ENCODE data around the gene NUP107.

The NUP107 gene

DNA sequence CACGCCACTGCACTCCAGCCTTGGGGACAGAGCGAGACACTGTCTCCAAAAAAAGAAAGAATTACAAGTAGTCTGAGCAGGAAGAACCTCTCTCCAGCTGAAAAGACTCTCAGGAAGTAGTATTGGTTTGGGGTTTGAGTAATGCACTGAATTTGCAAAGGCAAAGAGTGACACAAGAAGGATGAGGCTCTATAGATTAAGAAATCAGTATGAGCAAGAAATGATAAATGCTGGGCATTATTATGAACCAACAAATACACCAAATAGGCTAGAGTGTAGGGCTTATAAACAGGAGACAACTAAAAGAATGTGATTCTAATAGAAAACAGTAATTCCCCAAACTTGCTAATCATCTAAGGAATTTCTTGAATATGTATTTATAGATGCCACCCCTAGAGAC, 56.6 kb downstream of the NUP107 start:
- DNase-seq, result peak; percentile 59

DNA sequence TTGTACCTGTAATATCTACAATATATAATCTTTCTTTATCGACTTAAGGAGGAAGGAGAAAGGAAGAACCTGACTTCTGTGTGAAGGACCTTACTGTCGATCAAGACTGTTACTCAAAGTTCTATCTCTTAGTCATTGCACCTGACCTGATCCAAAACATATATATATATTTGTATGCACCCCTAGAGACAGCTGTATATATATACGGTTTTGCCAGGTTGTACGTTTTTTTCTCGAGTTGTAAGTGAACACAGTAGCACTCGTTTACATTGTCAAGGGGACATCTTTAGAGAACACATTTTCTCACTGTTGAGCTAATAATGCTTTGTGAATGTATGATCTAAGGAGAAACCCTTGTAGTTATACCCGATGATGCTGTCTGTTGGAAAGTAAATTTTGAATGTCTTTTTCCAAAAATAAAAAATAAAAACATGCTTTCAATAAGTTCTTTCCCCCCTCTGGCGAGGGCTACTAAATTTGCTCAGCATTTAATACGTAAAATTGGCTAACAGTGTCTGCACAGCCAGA, 58.7 kb downstream of the NUP107 start:
- DNase-seq, result no peak

- peak; percentile 91 for DNase-seq
Observed at GRCh38 chr12:68745904-68746571, 59.3 kb downstream of the NUP107 start, which contains the start of gene SLC35E3. Gene SLC35E3, plus strand, starts transcription at chr12:68746176. Its CDS starts 202 bp downstream, at chr12:68746378.

GRCh38 chr12:68746572-68747180, 59.9 kb downstream of the NUP107 start:
- DNase-seq, result peak; percentile 77

DNA sequence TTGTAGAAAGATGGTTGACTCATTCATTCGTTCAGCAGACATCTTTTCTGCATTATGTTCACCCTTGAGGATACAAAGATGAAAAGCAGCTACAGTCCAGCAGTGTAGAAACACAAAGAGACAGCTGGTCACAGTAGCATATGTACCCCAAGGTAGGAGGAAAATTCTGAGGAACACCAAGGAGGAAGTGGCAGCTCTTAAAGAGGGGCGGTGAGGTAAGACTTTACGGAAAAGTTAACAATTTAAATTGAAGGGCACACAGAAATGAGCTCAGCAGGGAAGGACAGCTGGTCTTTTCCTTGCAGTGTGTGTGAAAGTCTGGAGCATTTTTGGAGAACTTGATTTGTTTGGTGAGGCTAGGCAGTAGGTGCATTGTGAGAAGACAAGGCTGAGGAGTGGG, 62.7 kb downstream of the NUP107 start:
- no peak for DNase-seq

DNA sequence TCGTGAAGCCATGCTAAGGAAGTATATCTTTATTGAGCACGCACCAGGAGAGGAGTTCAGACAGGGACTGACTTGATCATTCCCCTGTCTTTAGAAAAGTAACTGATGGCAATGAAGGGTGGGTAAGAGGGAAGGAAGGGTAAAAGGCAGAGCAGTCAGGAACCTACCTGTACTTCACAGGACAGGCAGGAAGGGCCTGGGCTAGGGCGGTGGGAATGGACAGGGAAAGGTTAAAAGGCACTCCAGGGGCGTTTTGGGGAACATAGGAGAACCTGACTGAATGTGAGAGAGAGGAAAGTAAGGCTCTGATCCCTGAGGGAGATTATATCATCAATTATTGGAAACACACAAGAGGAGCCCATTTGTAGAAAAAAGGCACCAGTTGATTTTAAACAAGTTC, 63.1 kb downstream of the NUP107 start:
- no peak for DNase-seq

GRCh38 chr12:68750506-68750905, 63.7 kb downstream of the NUP107 start:
- DNase-seq, result no peak

- no peak for DNase-seq
Observed at GRCh38 chr12:68755536-68756243, 68.9 kb downstream of the NUP107 start.

- no peak for DNase-seq
Observed at GRCh38 chr12:68759852-68760251, 73.1 kb downstream of the NUP107 start.

GRCh38 chr12:68760806-68761441, 74.1 kb downstream of the NUP107 start:
- DNase-seq, result no peak

DNA sequence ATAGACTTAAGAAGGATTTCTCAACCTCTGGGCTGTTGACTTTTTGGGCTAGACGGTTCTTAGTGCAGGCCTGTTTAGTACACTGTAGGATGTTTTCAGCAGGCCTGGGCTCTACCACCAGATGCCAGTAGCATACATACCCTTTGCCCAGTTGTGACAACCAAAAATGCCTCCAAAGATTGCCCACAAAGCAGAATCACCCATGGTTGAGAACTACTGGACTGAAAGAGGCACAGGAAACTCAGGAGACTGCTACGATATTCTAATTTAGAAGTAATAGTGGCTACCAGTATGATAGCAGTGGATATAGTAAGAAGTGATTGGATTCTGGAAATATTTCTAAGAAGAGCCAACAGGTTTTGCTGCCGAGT, 74.6 kb downstream of the NUP107 start:
- no peak for DNase-seq

GRCh38 chr12:68761901-68762630, 75.3 kb downstream of the NUP107 start:
- no peak for DNase-seq

- no peak for DNase-seq
Observed at GRCh38 chr12:68762691-68763090, 75.9 kb downstream of the NUP107 start.

DNA sequence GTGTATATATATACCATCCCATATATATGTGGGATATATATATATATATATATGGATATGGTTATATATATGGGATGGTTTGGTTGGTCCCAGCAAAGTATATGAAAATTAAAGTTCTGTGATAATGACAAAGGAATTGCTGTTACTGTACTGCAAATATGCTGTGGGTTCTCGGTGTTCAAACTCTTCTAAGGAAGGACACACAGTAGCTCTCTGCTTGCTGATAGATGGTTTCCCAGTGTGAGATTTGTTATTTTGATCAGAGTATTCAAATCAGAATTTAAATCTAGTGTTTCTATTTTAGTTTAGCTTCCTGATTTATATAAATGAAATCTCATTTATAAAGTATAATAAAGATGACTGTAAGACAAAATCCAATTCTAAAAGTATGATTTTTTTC, 78.9 kb downstream of the NUP107 start:
- DNase-seq, result no peak

- no peak for DNase-seq
Observed at GRCh38 chr12:68766646-68767045, 79.9 kb downstream of the NUP107 start.

DNA sequence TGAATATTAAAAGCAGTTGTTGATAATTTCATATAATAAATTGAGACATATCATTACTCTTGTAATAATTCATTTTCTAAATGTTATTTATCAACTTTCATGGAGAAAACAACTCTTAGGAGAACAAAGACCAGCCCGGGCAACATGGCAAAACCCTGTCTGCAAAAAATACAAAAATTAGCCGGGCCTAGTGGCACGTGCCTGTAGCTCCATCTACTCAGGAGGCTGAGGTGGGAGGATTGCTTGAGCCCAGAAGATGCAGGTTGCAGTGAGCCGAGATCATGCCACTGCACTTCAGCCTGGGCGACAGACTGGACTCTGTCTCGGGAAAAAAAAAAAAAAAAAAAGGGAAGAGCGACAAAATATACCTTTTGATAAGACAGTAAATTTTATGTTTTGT, 80.4 kb downstream of the NUP107 start:
- no peak for DNase-seq

GRCh38 chr12:68768431-68768939, 81.7 kb downstream of the NUP107 start:
- DNase-seq, result no peak

DNA sequence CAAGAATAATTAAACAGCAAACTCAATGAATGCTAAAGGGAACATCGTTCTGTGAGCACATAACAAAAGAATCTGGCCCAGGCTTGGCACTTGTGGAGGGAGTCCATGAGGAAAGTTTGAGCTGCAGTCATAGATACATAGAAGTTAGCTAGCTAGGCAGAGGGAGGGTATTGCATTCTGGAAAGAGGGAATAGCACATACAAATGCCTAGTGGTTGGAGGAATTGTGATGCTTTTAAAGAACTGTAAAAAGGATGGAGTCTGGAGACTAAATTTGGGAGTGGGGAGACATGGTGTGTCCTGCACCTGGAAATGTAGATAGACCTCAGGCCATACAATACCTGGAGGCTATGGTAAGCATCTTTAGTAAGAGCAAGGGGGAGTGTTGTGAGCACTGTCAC, 83.2 kb downstream of the NUP107 start:
- DNase-seq, result no peak

- DNase-seq, result no peak
Observed at GRCh38 chr12:68771223-68771925, 84.6 kb downstream of the NUP107 start.

DNA sequence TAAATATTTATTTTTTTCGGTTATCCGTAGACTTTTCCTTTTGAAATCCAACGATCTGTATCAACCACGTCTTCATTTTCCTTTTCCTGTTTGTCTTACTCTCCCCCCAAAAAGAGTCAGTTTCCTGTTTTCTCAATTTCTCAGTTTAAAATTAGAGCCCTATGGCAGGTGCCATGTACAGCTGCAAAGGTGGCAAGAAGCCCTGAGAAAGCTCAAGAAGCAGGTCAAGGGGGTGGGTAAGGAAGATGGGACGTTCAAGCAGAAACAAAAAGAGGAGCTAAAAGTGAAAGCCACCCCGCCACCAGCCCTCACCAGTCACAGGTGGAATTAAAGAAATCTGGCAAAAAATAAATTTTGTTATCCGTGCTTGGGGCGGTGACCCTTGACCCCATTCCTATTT, 85.9 kb downstream of the NUP107 start:
- DNase-seq, result no peak

DNA sequence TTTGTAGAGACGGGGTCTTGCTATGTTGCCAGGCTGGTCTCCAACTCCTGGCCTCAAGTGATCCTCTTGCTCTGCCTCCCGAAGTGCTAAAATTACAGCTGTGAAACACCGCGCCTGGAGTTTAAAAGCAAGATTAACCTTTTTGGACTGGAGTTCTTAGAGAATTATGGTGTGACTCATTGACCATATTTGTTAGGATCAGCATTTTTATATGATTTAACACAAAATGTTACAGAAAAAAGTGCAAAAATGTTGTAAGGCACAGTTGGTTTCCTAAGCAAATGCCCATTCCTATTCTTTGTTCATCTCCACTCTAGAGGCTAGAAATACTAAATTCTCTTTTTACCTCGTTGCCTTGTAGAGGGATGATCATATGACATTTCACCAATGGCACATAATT, 86.8 kb downstream of the NUP107 start:
- DNase-seq, result no peak

- DNase-seq, result no peak
Observed at GRCh38 chr12:68775121-68775630, 88.4 kb downstream of the NUP107 start.
